SK-N-SH (cell line): ENCODE measurements around the gene CCDC30. TPM values are rescaled to one million over a fixed set of nuclear protein-coding genes. Genes with fewer than 3 reads are reported as not detected.

ENCODE experiments used
- CTCF ChIA-PET: fragments of 300-600, 350-600 bp; formaldehyde crosslinking; extraction: SDS; loops from one replicate; lab custom pipeline; 2021; lab: Yijun Ruan, JAX
- POLR2A ChIA-PET: fragments of 350-600 bp; sonication (Branson Sonifier 250); formaldehyde crosslinking; extraction: SDS; loops from one replicate; lab custom pipeline; 2020; ENCODE audit warnings: antibody characterized with exemption, inconsistent platforms; lab: Yijun Ruan, JAX
- DNase-seq: peaks from one replicate; pipeline ENCODE4 v3.0.0; 2012
- H2AFZ ChIP-seq: fragments of 200-600 bp; sonication (generic); 2 replicates; pipeline ENCODE4 v1.8.1; 2016; ENCODE audit warnings: antibody characterized with exemption, mild to moderate bottlenecking, low read depth
- H3F3A ChIP-seq: fragments of 200-600 bp; sonication (generic); replicated peaks from 2 replicates; pipeline ENCODE3; 2016; ENCODE audit warnings: antibody characterized with exemption, mild to moderate bottlenecking; ENCODE audit not compliant: insufficient read depth
- H3K27ac ChIP-seq, 2 experiments: fragments of 200-500 bp in 1 of 2; fragments of 200-600 bp in 1 of 2; sonication (Bioruptor generic) in 1 of 2; sonication (generic), shearing (Covaris generic) in 1 of 2; 2 replicates each; pipeline versions ENCODE4 v1.5.1 to v1.6.1; 2014 to 2016; ENCODE audit warnings: low read depth in 2 of 2, inconsistent platforms in 1 of 2, low read length in 1 of 2, mild to moderate bottlenecking in 1 of 2, mixed read lengths in 1 of 2
- H3K27me3 ChIP-seq: fragments of 200-600 bp; sonication (generic), shearing (Covaris generic); 2 replicates; pipeline ENCODE4 v1.6.1; 2016; ENCODE audit warnings: mixed run types; ENCODE audit not compliant: insufficient read depth
- H3K36me3 ChIP-seq, 2 experiments: fragments of 200-500 bp in 1 of 2; fragments of 200-600 bp in 1 of 2; sonication (Bioruptor generic) in 1 of 2; sonication (generic) in 1 of 2; replicated peaks in 1 of 2; 2 replicates each; pipeline versions ENCODE3 to v1.5.1; 2014 to 2016; ENCODE audit warnings: low read length in 1 of 2, mild to moderate bottlenecking in 1 of 2; ENCODE audit not compliant: insufficient read depth in 2 of 2, control insufficient read depth in 1 of 2
- H3K4me1 ChIP-seq, 2 experiments: fragments of 200-500 bp in 1 of 2; fragments of 200-600 bp in 1 of 2; sonication (Bioruptor generic) in 1 of 2; sonication (generic), shearing (Covaris generic) in 1 of 2; 2 replicates each; pipeline versions ENCODE4 v1.5.1 to v1.6.1; 2014 to 2016; ENCODE audit warnings: low read depth in 1 of 2, low read length in 1 of 2, mixed run types in 1 of 2; ENCODE audit not compliant: insufficient read depth in 2 of 2, control insufficient read depth in 1 of 2
- H3K4me2 ChIP-seq: fragments of 200-600 bp; sonication (generic), shearing (Covaris generic); 2 replicates; pipeline ENCODE4 v1.6.1; 2017; ENCODE audit warnings: mixed run types
- H3K4me3 ChIP-seq, 2 experiments: fragments of 200-500 bp in 1 of 2; fragments of 200-600 bp in 1 of 2; sonication (Bioruptor generic) in 1 of 2; sonication (generic), shearing (Covaris generic) in 1 of 2; 2 replicates each; pipeline versions ENCODE4 v1.5.1 to v1.8.1; 2014 to 2016; ENCODE audit warnings: low read depth in 2 of 2, inconsistent platforms in 1 of 2, low read length in 1 of 2, mild to moderate bottlenecking in 1 of 2, mixed read lengths in 1 of 2, moderate library complexity in 1 of 2
- H3K79me2 ChIP-seq: fragments of 200-600 bp; sonication (generic); 2 replicates; pipeline ENCODE4 v1.8.1; 2017; ENCODE audit warnings: mild to moderate bottlenecking; ENCODE audit not compliant: insufficient read depth
- H3K9ac ChIP-seq: fragments of 200-600 bp; sonication (generic); 2 replicates; pipeline ENCODE4 v1.6.1; 2017; ENCODE audit warnings: mixed run types
- H3K9me2 ChIP-seq: fragments of 200-600 bp; sonication (generic); 2 replicates; pipeline ENCODE4 v1.6.1; 2017; ENCODE audit warnings: mixed run types
- H3K9me3 ChIP-seq: fragments of 200-600 bp; sonication (generic); 2 replicates; pipeline ENCODE4 v1.6.1; 2017; ENCODE audit warnings: mixed run types, mild to moderate bottlenecking, moderate library complexity
- H4K20me1 ChIP-seq: fragments of 200-600 bp; sonication (generic); 2 replicates; pipeline ENCODE4 v1.6.1; 2017; ENCODE audit warnings: mild to moderate bottlenecking, mixed run types; ENCODE audit not compliant: insufficient read depth
- CHD2 ChIP-seq: fragments of 150-350 bp; IDR thresholded peaks from 2 replicates; pipeline ENCODE4 v1.6.1; 2018; ENCODE audit warnings: low read length; ENCODE audit not compliant: partially characterized antibody
- EP300 ChIP-seq, 2 experiments: IDR thresholded peaks; 2 replicates each; pipeline versions ENCODE4 v1.4.0 to v1.6.1; 2012; ENCODE audit warnings: borderline replicate concordance in 1 of 2, low read depth in 1 of 2, low read length in 1 of 2
- FOSL2 ChIP-seq: IDR thresholded peaks from 2 replicates; pipeline ENCODE4 v1.4.0; 2012; ENCODE audit warnings: low read depth, mild to moderate bottlenecking, moderate library complexity, borderline replicate concordance
- FOXJ3 ChIP-seq: sonication (generic); formaldehyde crosslinking; IDR thresholded peaks from 2 replicates; pipeline ENCODE4 v1.5.1; 2020; ENCODE audit warnings: mild to moderate bottlenecking, missing genetic modification reagents
- FOXM1 ChIP-seq: IDR thresholded peaks from 2 replicates; pipeline ENCODE4 v1.4.0; 2012; ENCODE audit warnings: low read depth, mild to moderate bottlenecking
- GATA2 ChIP-seq: sonication (generic); formaldehyde crosslinking; IDR thresholded peaks from 2 replicates; pipeline ENCODE4 v1.5.0; 2020; ENCODE audit warnings: mild to moderate bottlenecking, missing genetic modification reagents
- MXI1 ChIP-seq: IDR thresholded peaks from 2 replicates; pipeline ENCODE4 v1.6.1; 2012; ENCODE audit warnings: mild to moderate bottlenecking, low read depth, low read length, improper control_type of control experiment
- NRF1 ChIP-seq: IDR thresholded peaks from 2 replicates; pipeline ENCODE4 v1.6.1; 2012; ENCODE audit warnings: low read depth, mild to moderate bottlenecking, low read length
- POLR2AphosphoS5 ChIP-seq: IDR thresholded peaks from 2 replicates; pipeline ENCODE4 v1.6.1; 2012; ENCODE audit warnings: low read depth, low read length
- TAF1 ChIP-seq: IDR thresholded peaks from 2 replicates; pipeline ENCODE4 v1.6.1; 2012; ENCODE audit warnings: low read depth, mild to moderate bottlenecking, low read length, moderate library complexity, borderline replicate concordance
- TEAD4 ChIP-seq: IDR thresholded peaks from 2 replicates; pipeline ENCODE4 v1.4.0; 2012; ENCODE audit warnings: mild to moderate bottlenecking, borderline replicate concordance; ENCODE audit not compliant: insufficient read depth
- YY1 ChIP-seq: IDR thresholded peaks from 2 replicates; pipeline ENCODE4 v1.4.0; 2012; ENCODE audit warnings: low read depth, mild to moderate bottlenecking
- WGBS: methylation state at CpG from one replicate; pipeline ENCODE4 v1.1.6; 2017; ENCODE audit warnings: low lambda C conversion rate; 5-methylcytosine and 5-hydroxymethylcytosine counted together
- polyA plus RNA-seq, 3 experiments: library from polyadenylated mRNA; depleted of rRNA; stranded (reverse); fragments of >200 nt; gene quantifications; 2 replicates each; pipeline ENCODE4 v1.2.3, GENCODE V29; 2012
- TF ChIP-seq, protein P1 (sequence below): fragments of 150-350 bp; IDR thresholded peaks from 2 replicates; pipeline ENCODE4 v1.6.1; 2017; ENCODE audit warnings: antibody characterized with exemption, low read length, low read depth, borderline replicate concordance
- TF ChIP-seq, protein P2 (sequence below): fragments of 200-600 bp; sonication (generic); IDR thresholded peaks from 2 replicates; pipeline ENCODE4 v1.6.1; 2017; ENCODE audit warnings: antibody characterized with exemption, mild to moderate bottlenecking, moderate library complexity
- TF ChIP-seq, protein P3 (sequence below): fragments of 150-350 bp; IDR thresholded peaks from 2 replicates; pipeline ENCODE4 v1.6.1; 2016; ENCODE audit warnings: mild to moderate bottlenecking, low read depth, low read length
- TF ChIP-seq, protein P4 (sequence below): IDR thresholded peaks from 2 replicates; pipeline ENCODE4 v1.4.0; 2012; ENCODE audit warnings: low read depth
- TF ChIP-seq, protein P5 (sequence below): IDR thresholded peaks from 2 replicates; pipeline ENCODE4 v1.4.0; 2012; ENCODE audit warnings: low read depth, borderline replicate concordance

CCDC30 gene
- polyA plus RNA-seq, 1 of the 3 experiments (the other 2 are of a cell fraction): 0.94 TPM

DNA sequence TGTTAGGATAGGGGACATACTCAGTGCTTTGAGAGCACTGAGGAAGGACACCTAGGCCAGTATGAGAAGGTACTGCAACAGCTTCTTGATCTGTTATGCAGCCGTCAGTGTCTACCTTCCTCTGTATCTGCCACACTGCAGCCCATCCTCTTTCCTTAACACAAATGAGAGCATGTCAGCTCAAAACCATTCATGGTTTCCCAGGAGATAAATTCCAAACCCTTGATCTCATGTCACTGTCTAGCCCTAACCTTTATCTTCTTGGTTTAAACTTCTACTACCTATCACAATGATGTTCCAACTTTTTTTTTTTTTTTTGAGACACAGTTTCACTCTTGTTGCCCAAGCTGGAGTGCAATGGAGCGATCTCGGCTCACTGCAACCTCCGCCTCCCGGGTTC, 8.7 kb upstream of the CCDC30 start:
- ChIA-PET CTCF (interaction anchor here (0.8 kb wide), 1 partner anchor 133 kb away, joined by 3 read pairs; no protein-coding TSS in a partner anchor), POLR2A (no interaction called here)
- Histone ChIP-seq H3K9ac (no peak overlapping the region), H3K79me2 (peaks cover 14% of the 10 kb centered on the region; the same call in 1 of the 2 replicates), H3K4me1 (peaks cover 6 to 14% of the 10 kb centered on the region in 2 experiments; a peak in 2 of 4 replicates), H2AFZ (no peak overlapping the region), H3K4me2 (no peak overlapping the region), H3K36me3 (peaks cover 12 to 16% of the 10 kb centered on the region in 2 experiments), H3F3A (peaks cover 9% of the 10 kb centered on the region), H4K20me1 (no peaks in the 10 kb centered on the region), H3K9me3 (no peaks in the 10 kb centered on the region), H3K4me3 (no peak overlapping the region), H3K27ac (no peak overlapping the region), H3K27me3 (no peaks in the 10 kb centered on the region), H3K9me2 (no peaks in the 10 kb centered on the region)
- no peak for DNase-seq
- WGBS: 97% methylated on average over 4 of the region's 5 CpGs
- TF ChIP-seq, protein P1, sequence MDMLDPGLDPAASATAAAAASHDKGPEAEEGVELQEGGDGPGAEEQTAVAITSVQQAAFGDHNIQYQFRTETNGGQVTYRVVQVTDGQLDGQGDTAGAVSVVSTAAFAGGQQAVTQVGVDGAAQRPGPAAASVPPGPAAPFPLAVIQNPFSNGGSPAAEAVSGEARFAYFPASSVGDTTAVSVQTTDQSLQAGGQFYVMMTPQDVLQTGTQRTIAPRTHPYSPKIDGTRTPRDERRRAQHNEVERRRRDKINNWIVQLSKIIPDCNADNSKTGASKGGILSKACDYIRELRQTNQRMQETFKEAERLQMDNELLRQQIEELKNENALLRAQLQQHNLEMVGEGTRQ: no peak
- TF ChIP-seq, protein P2, sequence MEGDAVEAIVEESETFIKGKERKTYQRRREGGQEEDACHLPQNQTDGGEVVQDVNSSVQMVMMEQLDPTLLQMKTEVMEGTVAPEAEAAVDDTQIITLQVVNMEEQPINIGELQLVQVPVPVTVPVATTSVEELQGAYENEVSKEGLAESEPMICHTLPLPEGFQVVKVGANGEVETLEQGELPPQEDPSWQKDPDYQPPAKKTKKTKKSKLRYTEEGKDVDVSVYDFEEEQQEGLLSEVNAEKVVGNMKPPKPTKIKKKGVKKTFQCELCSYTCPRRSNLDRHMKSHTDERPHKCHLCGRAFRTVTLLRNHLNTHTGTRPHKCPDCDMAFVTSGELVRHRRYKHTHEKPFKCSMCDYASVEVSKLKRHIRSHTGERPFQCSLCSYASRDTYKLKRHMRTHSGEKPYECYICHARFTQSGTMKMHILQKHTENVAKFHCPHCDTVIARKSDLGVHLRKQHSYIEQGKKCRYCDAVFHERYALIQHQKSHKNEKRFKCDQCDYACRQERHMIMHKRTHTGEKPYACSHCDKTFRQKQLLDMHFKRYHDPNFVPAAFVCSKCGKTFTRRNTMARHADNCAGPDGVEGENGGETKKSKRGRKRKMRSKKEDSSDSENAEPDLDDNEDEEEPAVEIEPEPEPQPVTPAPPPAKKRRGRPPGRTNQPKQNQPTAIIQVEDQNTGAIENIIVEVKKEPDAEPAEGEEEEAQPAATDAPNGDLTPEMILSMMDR: no peak
- no peak for TF ChIP-seq TAF1
- TF ChIP-seq GATA2: no peak
- TF ChIP-seq, protein P3, sequence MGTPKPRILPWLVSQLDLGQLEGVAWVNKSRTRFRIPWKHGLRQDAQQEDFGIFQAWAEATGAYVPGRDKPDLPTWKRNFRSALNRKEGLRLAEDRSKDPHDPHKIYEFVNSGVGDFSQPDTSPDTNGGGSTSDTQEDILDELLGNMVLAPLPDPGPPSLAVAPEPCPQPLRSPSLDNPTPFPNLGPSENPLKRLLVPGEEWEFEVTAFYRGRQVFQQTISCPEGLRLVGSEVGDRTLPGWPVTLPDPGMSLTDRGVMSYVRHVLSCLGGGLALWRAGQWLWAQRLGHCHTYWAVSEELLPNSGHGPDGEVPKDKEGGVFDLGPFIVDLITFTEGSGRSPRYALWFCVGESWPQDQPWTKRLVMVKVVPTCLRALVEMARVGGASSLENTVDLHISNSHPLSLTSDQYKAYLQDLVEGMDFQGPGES: no peak

DNA sequence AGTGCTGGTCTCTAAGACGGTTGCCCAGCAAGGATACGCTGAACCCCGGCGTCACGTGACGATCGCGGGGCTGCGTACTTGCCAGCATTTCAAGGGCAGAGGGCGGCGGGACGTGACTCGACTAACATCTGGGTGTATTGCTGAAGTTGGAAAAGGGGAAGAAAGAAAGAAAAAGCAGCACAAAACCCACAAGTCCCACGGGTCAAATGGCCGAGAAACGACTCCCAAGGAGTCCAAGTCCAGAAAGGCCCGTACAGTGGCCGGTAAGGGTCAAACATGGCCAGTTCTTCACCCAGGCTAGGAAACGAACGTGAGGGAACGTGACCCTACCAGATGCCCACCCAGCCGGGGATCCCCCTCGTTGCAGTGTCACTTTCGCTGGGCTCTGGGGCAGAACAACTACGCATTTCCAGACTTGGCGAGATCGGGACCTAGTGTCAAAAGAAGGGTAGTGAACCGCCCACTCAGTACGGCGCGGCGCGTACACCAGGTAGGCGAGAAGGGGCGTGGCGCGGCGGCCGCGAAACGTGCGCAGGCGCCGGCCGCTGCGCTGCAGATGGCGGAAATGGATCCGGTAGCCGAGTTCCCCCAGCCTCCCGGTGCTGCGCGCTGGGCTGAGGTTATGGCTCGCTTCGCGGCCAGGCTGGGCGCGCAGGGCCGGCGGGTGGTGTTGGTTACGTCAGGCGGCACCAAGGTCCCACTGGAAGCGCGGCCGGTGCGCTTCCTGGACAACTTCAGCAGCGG, 6.9 kb upstream of the CCDC30 start, which contains the start of the genes PPCS and ZMYND12:
TSS of gene PPCS (plus strand) at position 534 of the 744 bp plus-strand sequence. CDS start at position 557, 23 bp downstream.
TSS of gene ZMYND12 (minus strand) at position 13 of the 744 bp plus-strand sequence. CDS start 25 bp downstream, outside the sequence.
- H3K9me3 ChIP-seq: no peaks in the 10 kb centered on the region
- under 1% methylated on average over 18 of the region's 66 CpGs for WGBS
- ChIA-PET CTCF (no interaction called here), POLR2A (no interaction called here)
- H3K4me2 ChIP-seq: peak within 1 kb of the TSS; percentile 96
- H3K4me3 ChIP-seq: peak within 1 kb of the TSS; percentile 77 to 89
- H3F3A ChIP-seq: peaks cover 18% of the 10 kb centered on the region
- H3K27me3 ChIP-seq: no peaks in the 10 kb centered on the region
- H2AFZ ChIP-seq: peak within 1 kb of the TSS; percentile 99
- H3K27ac ChIP-seq: peak within 1 kb of the TSS; percentile 61 to 96
- peak; percentile 91 for DNase-seq
- peaks cover 6 to 14% of the 10 kb centered on the region in 2 experiments; a peak in 2 of 4 replicates for H3K4me1 ChIP-seq
- H3K9me2 ChIP-seq: no peaks in the 10 kb centered on the region
- peak within 1 kb of the TSS; percentile 95 for H3K9ac ChIP-seq
- H3K79me2 ChIP-seq: peaks cover 14% of the 10 kb centered on the region; the same call in 1 of the 2 replicates
- H3K36me3 ChIP-seq: peaks cover 27 to 30% of the 10 kb centered on the region in 2 experiments
- H4K20me1 ChIP-seq: no peaks in the 10 kb centered on the region
- TF ChIP-seq FOXM1: no peak
- TF ChIP-seq CHD2: peak; percentile 9
- TF ChIP-seq NRF1: peak; percentile 92
- TF ChIP-seq FOXJ3: peak; percentile 56; the same call in 1 of the 2 replicates
- peak; percentile 22; the same call in 1 of the 2 replicates for TF ChIP-seq TEAD4
- TF ChIP-seq MXI1: peak; percentile 77; the same call in 1 of the 2 replicates
- TF ChIP-seq POLR2AphosphoS5: peak; percentile 84
- peak in 1 of 2 experiments; percentile 12; a peak in 1 of 4 replicates for TF ChIP-seq EP300 (IDR thresholded peaks at IDR 0.05; ENCODE audit: borderline replicate concordance in 1 of 2, low read depth in 1 of 2, low read length in 1 of 2)
- TF ChIP-seq, protein P4, sequence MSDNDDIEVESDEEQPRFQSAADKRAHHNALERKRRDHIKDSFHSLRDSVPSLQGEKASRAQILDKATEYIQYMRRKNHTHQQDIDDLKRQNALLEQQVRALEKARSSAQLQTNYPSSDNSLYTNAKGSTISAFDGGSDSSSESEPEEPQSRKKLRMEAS: peak; percentile 14
- TF ChIP-seq TAF1: peak; percentile 74
- peak; percentile 77 for TF ChIP-seq YY1
- TF ChIP-seq, protein P5, sequence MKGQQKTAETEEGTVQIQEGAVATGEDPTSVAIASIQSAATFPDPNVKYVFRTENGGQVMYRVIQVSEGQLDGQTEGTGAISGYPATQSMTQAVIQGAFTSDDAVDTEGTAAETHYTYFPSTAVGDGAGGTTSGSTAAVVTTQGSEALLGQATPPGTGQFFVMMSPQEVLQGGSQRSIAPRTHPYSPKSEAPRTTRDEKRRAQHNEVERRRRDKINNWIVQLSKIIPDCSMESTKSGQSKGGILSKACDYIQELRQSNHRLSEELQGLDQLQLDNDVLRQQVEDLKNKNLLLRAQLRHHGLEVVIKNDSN: peak; percentile 96
- TF ChIP-seq, protein P1: peak; percentile 67
- no peak for TF ChIP-seq FOSL2
